HepG2 (cell line): Measurements from ENCODE around the gene MAP3K1. TPM values are rescaled to one million over a fixed set of nuclear protein-coding genes. Genes with fewer than 3 reads are reported as not detected.

Experiments used
- ATAC-seq: fragments of 200-7000 bp; cut with Tn5 transposase; 3 replicates; pipeline ENCODE4 v1.9.1; 2020; ENCODE audit warnings: mild to moderate bottlenecking, moderate library complexity
- BruUV-seq: library from RNA; stranded (reverse); fragments of 400-500 nt; replicated peaks from 2 replicates; lab custom pipeline; 2021; lab: Mats Ljungman, UMichigan
- CTCF ChIA-PET: fragments of 300-600 bp; formaldehyde crosslinking; extraction: SDS; loops from one replicate; lab custom pipeline; 2021; ENCODE audit warnings: low total read pairs, inconsistent platforms, low intra/inter-chr PET ratio; lab: Yijun Ruan, JAX
- POLR2A ChIA-PET: fragments of 350-600 bp; sonication (Branson Sonifier 250); formaldehyde crosslinking; loops from one replicate; lab custom pipeline; 2020; ENCODE audit warnings: antibody characterized with exemption, inconsistent platforms; lab: Yijun Ruan, JAX
- DNase-seq: peaks from one replicate; pipeline ENCODE4 v3.0.0-alpha.2; 2015; ENCODE audit warnings: low spot score
- FAIRE-seq: peaks from 3 replicates; lab custom pipeline; 2011; peaks lifted over from hg19 to GRCh38; lab: Jason Lieb, UNC
- H2AFZ ChIP-seq: one replicate; pipeline ENCODE4 v1.6.1; 2011; ENCODE audit warnings: low read length, inconsistent platforms
- H3K27ac ChIP-seq: fragments of 300-600 bp; 3 replicates; pipeline ENCODE4 v1.8.0; 2011; ENCODE audit warnings: mixed run types, mild to moderate bottlenecking, mixed read lengths, low read length, inconsistent platforms; ENCODE audit not compliant: insufficient read depth; ENCODE audit errors: extremely low read length
- H3K27me3 ChIP-seq, 2 experiments: fragments of 200-600 bp in 1 of 2; 2 replicates in 1 of 2; 3 replicates in 1 of 2; pipeline versions ENCODE4 v1.6.0 to v1.8.0; 2011; ENCODE audit warnings: low read length in 2 of 2, mild to moderate bottlenecking in 2 of 2, moderate library complexity in 2 of 2, inconsistent platforms in 1 of 2; ENCODE audit not compliant: insufficient read depth in 2 of 2, control insufficient read depth in 1 of 2
- H3K36me3 ChIP-seq, 2 experiments: fragments of 200-600 bp in 1 of 2; replicated peaks in 1 of 2; 2 replicates in 1 of 2; 3 replicates in 1 of 2; pipeline versions ENCODE4 v1.5.1 to v1.8.0; 2011; ENCODE audit warnings: low read length in 2 of 2, inconsistent platforms in 1 of 2; ENCODE audit not compliant: insufficient read depth in 2 of 2, control insufficient read depth in 1 of 2
- H3K4me1 ChIP-seq: 2 replicates; pipeline ENCODE4 v1.5.1; 2012; ENCODE audit warnings: low read length, inconsistent platforms; ENCODE audit not compliant: insufficient read depth
- H3K4me2 ChIP-seq: 2 replicates; pipeline ENCODE4 v1.6.0; 2011; ENCODE audit warnings: low read depth, low read length, inconsistent platforms
- H3K4me3 ChIP-seq, 3 experiments: fragments of 200-600 bp in 1 of 3; sonication (generic), shearing (Covaris generic) in 1 of 3; replicated peaks in 1 of 3; 2 replicates each; pipeline ENCODE4 v1.5.1; 2011 to 2016; ENCODE audit warnings: low read length in 3 of 3, inconsistent platforms in 2 of 3, low read depth in 2 of 3, mild to moderate bottlenecking in 2 of 3, control low read depth in 1 of 3, mixed read lengths in 1 of 3; ENCODE audit not compliant: insufficient read depth in 1 of 3
- H3K79me2 ChIP-seq: one replicate; pipeline ENCODE4 v1.6.1; 2011; ENCODE audit warnings: low read length, inconsistent platforms; ENCODE audit not compliant: insufficient read depth
- H3K9ac ChIP-seq: 2 replicates; pipeline ENCODE4 v1.6.0; 2011; ENCODE audit warnings: mild to moderate bottlenecking, low read depth, low read length, inconsistent platforms; ENCODE audit not compliant: insufficient read depth
- H3K9me3 ChIP-seq: 2 replicates; pipeline ENCODE4 v1.5.1; 2012; ENCODE audit warnings: mild to moderate bottlenecking, low read length
- H4K20me1 ChIP-seq: 2 replicates; pipeline ENCODE4 v1.6.0; 2011; ENCODE audit warnings: inconsistent platforms, mild to moderate bottlenecking, low read length, moderate library complexity; ENCODE audit not compliant: insufficient read depth
- ADNP ChIP-seq: sonication (generic); formaldehyde crosslinking; IDR thresholded peaks from 2 replicates; pipeline ENCODE4 v1.4.0; 2020; ENCODE audit warnings: missing genetic modification reagents
- ATAD3A ChIP-seq: sonication (generic); formaldehyde crosslinking; IDR thresholded peaks from 2 replicates; pipeline ENCODE4 v1.4.0; 2020; ENCODE audit warnings: missing genetic modification reagents
- IKZF4 ChIP-seq: sonication (generic); formaldehyde crosslinking; IDR thresholded peaks from 2 replicates; pipeline ENCODE4 v1.5.1; 2020; ENCODE audit warnings: borderline replicate concordance, mild to moderate bottlenecking, low read depth, missing genetic modification reagents; ENCODE audit errors: not compliant biosample characterization
- NFATC3 ChIP-seq: sonication (generic); formaldehyde crosslinking; IDR thresholded peaks from 2 replicates; pipeline ENCODE4 v1.5.1; 2020; ENCODE audit warnings: mild to moderate bottlenecking, missing genetic modification reagents
- NFE2L1 ChIP-seq: sonication (generic); formaldehyde crosslinking; IDR thresholded peaks from 2 replicates; pipeline ENCODE4 v1.4.0; 2020; ENCODE audit warnings: missing genetic modification reagents, mild to moderate bottlenecking, borderline replicate concordance
- PTBP1 ChIP-seq: fragments of 200-400 bp; formaldehyde crosslinking; IDR thresholded peaks from 2 replicates; pipeline ENCODE4 v1.6.1; 2018; ENCODE audit warnings: low read length, low read depth; ENCODE audit not compliant: poor library complexity, severe bottlenecking
- ZNF446 ChIP-seq: sonication (generic); formaldehyde crosslinking; IDR thresholded peaks from 2 replicates; pipeline ENCODE4 v1.5.0; 2020; ENCODE audit warnings: mild to moderate bottlenecking, missing genetic modification reagents
- ZNF672 ChIP-seq: sonication (generic); formaldehyde crosslinking; IDR thresholded peaks from 2 replicates; pipeline ENCODE4 v1.8.1; 2022; ENCODE audit warnings: missing genetic modification reagents
- WGBS: methylation state at CpG from one replicate; pipeline ENCODE4 v1.1.6; 2017; ENCODE audit warnings: low lambda C conversion rate; 5-methylcytosine and 5-hydroxymethylcytosine counted together
- in situ Hi-C: cut with HindIII; loops from 2 replicates; pipeline ENCODE4 v1.10.0; 2017; ENCODE audit warnings: low pct_unique_long_range_greater_than_20kb; ENCODE audit not compliant: extremely low pct_ligation_motif_present
- intact Hi-C: fragments of 100-400 bp; cut with micrococcal nuclease; formaldehyde crosslinking; loops from one replicate; pipeline ENCODE4 v1.10.0; 2022; ENCODE audit not compliant: unreplicated experiment
- polyA plus RNA-seq, 8 experiments: library from polyadenylated mRNA; depleted of rRNA in 3 of 8; stranded (reverse) in 7 of 8; unstranded in 1 of 8; fragments of >200 nt; fragmentation: Illumina TruSeq in 4 of 8; extraction: Trizol in 4 of 8; gene quantifications; 2 replicates each; pipeline versions ENCODE4 v1.2.1 to v1.2.3, GENCODE V29; 2011 to 2016; ENCODE audit warnings: low read depth in 4 of 8, missing spikeins in 1 of 8, mixed read lengths in 1 of 8; ENCODE audit not compliant: insufficient read depth in 1 of 8
- total RNA-seq, 5 experiments: library from RNA; depleted of rRNA; stranded (reverse); fragments of >200 nt; fragmentation: Illumina TruSeq; extraction: Trizol; gene quantifications; 2 replicates each; pipeline ENCODE4 v1.2.3, GENCODE V29; 2016; ENCODE audit warnings: low read depth in 1 of 5
- TF ChIP-seq, protein P1 (sequence below): sonication (generic); formaldehyde crosslinking; IDR thresholded peaks from 2 replicates; pipeline ENCODE4 v1.4.0; 2020; ENCODE audit warnings: missing genetic modification reagents
- TF ChIP-seq, protein P2 (sequence below): sonication (generic); formaldehyde crosslinking; IDR thresholded peaks from 2 replicates; pipeline ENCODE4 v1.8.1; 2022; ENCODE audit warnings: mild to moderate bottlenecking, missing genetic modification reagents
- TF ChIP-seq, protein P3 (sequence below): sonication (generic); formaldehyde crosslinking; IDR thresholded peaks from one replicate; pipeline ENCODE4 v1.5.1; 2020; ENCODE audit warnings: mild to moderate bottlenecking, missing genetic modification reagents; ENCODE audit errors: not compliant biosample characterization

MAP3K1 gene
- total and polyA plus RNA-seq, 2 of the 13 experiments (the other 11 are each of a cell fraction or from before 2014, with no cell fraction given) = 16.4 to 30.3 TPM

DNA sequence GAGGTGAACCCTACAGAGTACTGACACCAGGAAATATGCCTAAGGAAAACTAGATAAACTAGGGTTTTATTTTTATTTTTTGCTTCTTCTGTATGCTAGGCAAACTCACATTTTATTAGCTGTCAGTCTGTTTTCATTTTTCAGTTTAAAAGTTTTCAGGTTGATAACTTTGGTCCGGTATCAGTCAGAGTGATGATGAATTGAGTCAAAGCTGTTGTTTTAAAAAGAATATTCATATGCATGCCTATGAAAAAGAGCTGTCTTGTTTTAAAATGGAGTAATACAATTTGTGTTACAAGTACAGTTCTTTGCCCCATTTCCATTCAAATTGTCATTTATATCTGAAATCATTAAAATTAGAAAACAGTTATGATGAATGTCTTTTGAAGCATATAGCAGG lies 22.6 kb downstream of the MAP3K1 start:
- intact Hi-C loops = loop anchor here (1.0 to 10.0 kb wide), 6 partner anchors 8 to 903 kb away; no protein-coding TSS in a partner anchor
- H3K79me2 ChIP-seq = peaks cover 100% of the 10 kb centered on the region
- no peak overlapping the region; the same call in 1 of the 2 replicates for H3K4me2 ChIP-seq
- no peaks in the 10 kb centered on the region for H3K27me3 ChIP-seq
- ChIA-PET POLR2A (interaction anchor here (0.7 to 1.5 kb wide), 4 partner anchors 201 to 567 kb away, joined by 3 to 7 read pairs (median 4); no protein-coding TSS in a partner anchor), CTCF (interaction anchor here (1.4 to 2.9 kb wide), 2 partner anchors 356 to 567 kb away, joined by 3 to 29 read pairs; no protein-coding TSS in a partner anchor)
- 97% methylated on average over 1 of the region's 1 CpG for WGBS
- H3K36me3 ChIP-seq = no peaks in the 10 kb centered on the region; a peak in 1 of 5 replicates
- no peak overlapping the region for H3K9ac ChIP-seq
- H3K4me1 ChIP-seq = peaks cover 59% of the 10 kb centered on the region
- FAIRE-seq (no peak), ATAC-seq (no peak), DNase-seq (no peak)
- in situ Hi-C loops = loop anchor here (5.0 to 25.0 kb wide), 3 partner anchors 351 to 901 kb away; no protein-coding TSS in a partner anchor
- no peak overlapping the region for H3K4me3 ChIP-seq
- TF ChIP-seq ADNP (CRISPR knock-in tag) = no peak
- TF ChIP-seq ZNF446 = no peak
- TF ChIP-seq, protein P1, sequence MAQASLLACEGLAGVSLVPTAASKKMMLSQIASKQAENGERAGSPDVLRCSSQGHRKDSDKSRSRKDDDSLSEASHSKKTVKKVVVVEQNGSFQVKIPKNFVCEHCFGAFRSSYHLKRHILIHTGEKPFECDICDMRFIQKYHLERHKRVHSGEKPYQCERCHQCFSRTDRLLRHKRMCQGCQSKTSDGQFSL (CRISPR knock-in tag) = no peak
- TF ChIP-seq, protein P2, sequence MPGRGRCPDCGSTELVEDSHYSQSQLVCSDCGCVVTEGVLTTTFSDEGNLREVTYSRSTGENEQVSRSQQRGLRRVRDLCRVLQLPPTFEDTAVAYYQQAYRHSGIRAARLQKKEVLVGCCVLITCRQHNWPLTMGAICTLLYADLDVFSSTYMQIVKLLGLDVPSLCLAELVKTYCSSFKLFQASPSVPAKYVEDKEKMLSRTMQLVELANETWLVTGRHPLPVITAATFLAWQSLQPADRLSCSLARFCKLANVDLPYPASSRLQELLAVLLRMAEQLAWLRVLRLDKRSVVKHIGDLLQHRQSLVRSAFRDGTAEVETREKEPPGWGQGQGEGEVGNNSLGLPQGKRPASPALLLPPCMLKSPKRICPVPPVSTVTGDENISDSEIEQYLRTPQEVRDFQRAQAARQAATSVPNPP (CRISPR knock-in tag) = no peak
- TF ChIP-seq NFATC3 (CRISPR knock-in tag) = no peak
- TF ChIP-seq PTBP1 = no peak
- TF ChIP-seq ATAD3A (CRISPR knock-in tag) = no peak
- no peak for TF ChIP-seq IKZF4
- no peak for TF ChIP-seq NFE2L1 (CRISPR knock-in tag)
- no peak for TF ChIP-seq ZNF672 (CRISPR knock-in tag)
- TF ChIP-seq, protein P3, sequence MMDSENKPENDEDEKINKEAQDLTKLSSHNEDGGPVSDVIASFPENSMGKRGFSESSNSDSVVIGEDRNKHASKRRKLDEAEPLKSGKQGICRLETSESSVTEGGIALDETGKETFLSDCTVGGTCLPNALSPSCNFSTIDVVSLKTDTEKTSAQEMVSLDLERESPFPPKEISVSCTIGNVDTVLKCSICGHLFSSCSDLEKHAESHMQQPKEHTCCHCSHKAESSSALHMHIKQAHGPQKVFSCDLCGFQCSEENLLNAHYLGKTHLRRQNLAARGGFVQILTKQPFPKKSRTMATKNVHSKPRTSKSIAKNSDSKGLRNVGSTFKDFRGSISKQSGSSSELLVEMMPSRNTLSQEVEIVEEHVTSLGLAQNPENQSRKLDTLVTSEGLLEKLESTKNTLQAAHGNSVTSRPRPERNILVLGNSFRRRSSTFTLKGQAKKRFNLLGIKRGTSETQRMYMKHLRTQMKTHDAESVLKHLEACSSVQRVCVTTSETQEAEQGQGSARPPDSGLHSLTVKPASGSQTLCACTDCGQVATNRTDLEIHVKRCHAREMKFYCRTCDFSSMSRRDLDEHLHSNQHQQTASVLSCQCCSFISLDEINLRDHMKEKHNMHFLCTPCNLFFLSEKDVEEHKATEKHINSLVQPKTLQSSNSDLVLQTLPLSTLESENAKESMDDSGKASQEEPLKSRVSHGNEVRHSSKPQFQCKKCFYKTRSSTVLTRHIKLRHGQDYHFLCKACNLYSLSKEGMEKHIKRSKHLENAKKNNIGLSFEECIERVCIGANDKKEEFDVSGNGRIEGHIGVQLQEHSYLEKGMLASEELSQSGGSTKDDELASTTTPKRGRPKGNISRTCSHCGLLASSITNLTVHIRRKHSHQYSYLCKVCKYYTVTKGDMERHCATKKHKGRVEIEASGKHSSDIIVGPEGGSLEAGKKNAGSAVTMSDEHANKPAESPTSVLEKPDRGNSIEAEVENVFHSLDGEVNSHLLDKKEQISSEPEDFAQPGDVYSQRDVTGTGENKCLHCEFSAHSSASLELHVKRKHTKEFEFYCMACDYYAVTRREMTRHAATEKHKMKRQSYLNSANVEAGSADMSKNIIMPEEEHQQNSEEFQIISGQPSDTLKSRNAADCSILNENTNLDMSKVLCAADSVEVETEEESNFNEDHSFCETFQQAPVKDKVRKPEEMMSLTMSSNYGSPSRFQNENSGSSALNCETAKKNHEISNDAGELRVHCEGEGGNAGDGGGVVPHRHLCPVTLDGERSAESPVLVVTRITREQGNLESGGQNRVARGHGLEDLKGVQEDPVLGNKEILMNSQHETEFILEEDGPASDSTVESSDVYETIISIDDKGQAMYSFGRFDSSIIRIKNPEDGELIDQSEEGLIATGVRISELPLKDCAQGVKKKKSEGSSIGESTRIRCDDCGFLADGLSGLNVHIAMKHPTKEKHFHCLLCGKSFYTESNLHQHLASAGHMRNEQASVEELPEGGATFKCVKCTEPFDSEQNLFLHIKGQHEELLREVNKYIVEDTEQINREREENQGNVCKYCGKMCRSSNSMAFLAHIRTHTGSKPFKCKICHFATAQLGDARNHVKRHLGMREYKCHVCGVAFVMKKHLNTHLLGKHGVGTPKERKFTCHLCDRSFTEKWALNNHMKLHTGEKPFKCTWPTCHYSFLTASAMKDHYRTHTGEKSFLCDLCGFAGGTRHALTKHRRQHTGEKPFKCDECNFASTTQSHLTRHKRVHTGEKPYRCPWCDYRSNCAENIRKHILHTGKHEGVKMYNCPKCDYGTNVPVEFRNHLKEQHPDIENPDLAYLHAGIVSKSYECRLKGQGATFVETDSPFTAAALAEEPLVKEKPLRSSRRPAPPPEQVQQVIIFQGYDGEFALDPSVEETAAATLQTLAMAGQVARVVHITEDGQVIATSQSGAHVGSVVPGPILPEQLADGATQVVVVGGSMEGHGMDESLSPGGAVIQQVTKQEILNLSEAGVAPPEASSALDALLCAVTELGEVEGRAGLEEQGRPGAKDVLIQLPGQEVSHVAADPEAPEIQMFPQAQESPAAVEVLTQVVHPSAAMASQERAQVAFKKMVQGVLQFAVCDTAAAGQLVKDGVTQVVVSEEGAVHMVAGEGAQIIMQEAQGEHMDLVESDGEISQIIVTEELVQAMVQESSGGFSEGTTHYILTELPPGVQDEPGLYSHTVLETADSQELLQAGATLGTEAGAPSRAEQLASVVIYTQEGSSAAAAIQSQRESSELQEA (CRISPR knock-in tag) = no peak
- BruUV-seq = no TSS peak
- no peaks in the 10 kb centered on the region for H3K9me3 ChIP-seq
- peaks cover 42% of the 10 kb centered on the region for H4K20me1 ChIP-seq
- no peak overlapping the region for H2AFZ ChIP-seq
- H3K27ac ChIP-seq = no peak overlapping the region
